ENCODE data around the gene LMF1. TPM values are rescaled to one million over a fixed set of nuclear protein-coding genes. Genes with fewer than 3 reads are reported as not detected.

Gene LMF1
- total RNA-seq, 1 experiment from 2014 or later, result 13.5 TPM

GRCh38 chr16:830871-831570 is 139.8 kb downstream of the LMF1 start:
- Histone ChIP-seq H2AFZ (ENCODE audit: low read length) (no peak overlapping the region), H3K27ac (ENCODE audit: low read length) (no peak overlapping the region), H3K4me2 (ENCODE audit: low read length) (no peak overlapping the region), H3F3A (ENCODE audit: low read length, unreplicated experiment) (no peaks in the 10 kb centered on the region), H3K9ac (ENCODE audit: low read length) (no peak overlapping the region), H3K9me2 (replicated peaks; ENCODE audit: low read length) (no peaks in the 10 kb centered on the region), H3K27me3 (ENCODE audit: low read length) (no peaks in the 10 kb centered on the region), H3K4me1 (ENCODE audit: insufficient read depth, low read length) (no peaks in the 10 kb centered on the region), H3K36me3 (ENCODE audit: low read depth, low read length) (no peaks in the 10 kb centered on the region), H3K4me3 (ENCODE audit: low read length) (no peak overlapping the region), H3K9me3 (ENCODE audit: low read length) (no peaks in the 10 kb centered on the region), H3K79me2 (ENCODE audit: low read length) (no peaks in the 10 kb centered on the region), H4K20me1 (ENCODE audit: low read length) (no peaks in the 10 kb centered on the region)
- TF ChIP-seq CTCF (conservative IDR thresholded peaks at IDR 0.05; ENCODE audit: low read depth, low read length), result no peak
- TF ChIP-seq EZH2phosphoT487 (IDR thresholded peaks at IDR 0.05; ENCODE audit: borderline replicate concordance, low read length), result no peak
- TF ChIP-seq EZH2 (IDR thresholded peaks at IDR 0.05; ENCODE audit: low read length, unreplicated experiment), result no peak
- POLR2A ChIA-PET (ENCODE audit: unreplicated experiment), result no interaction called here
- CTCF ChIA-PET, result no interaction called here
- no TSS peak for BruUV-seq (replicated peaks)
- intact Hi-C loops (cut with micrococcal nuclease), result no loop called here
- ATAC-seq, result no peak
- DNase-seq, result no peak

GRCh38 chr16:830107-830870 is 140.5 kb downstream of the LMF1 start:
- Histone ChIP-seq H3F3A (ENCODE audit: low read length, unreplicated experiment) (no peaks in the 10 kb centered on the region), H3K79me2 (ENCODE audit: low read length) (no peaks in the 10 kb centered on the region), H3K4me3 (ENCODE audit: low read length) (no peak overlapping the region), H3K9me2 (replicated peaks; ENCODE audit: low read length) (no peaks in the 10 kb centered on the region), H3K27me3 (ENCODE audit: low read length) (no peaks in the 10 kb centered on the region), H3K4me1 (ENCODE audit: insufficient read depth, low read length) (no peaks in the 10 kb centered on the region), H3K9me3 (ENCODE audit: low read length) (no peaks in the 10 kb centered on the region), H4K20me1 (ENCODE audit: low read length) (no peaks in the 10 kb centered on the region), H3K9ac (ENCODE audit: low read length) (no peak overlapping the region), H2AFZ (ENCODE audit: low read length) (no peak overlapping the region), H3K36me3 (ENCODE audit: low read depth, low read length) (no peaks in the 10 kb centered on the region), H3K4me2 (ENCODE audit: low read length) (no peak overlapping the region), H3K27ac (ENCODE audit: low read length) (no peak overlapping the region)
- intact Hi-C loops (cut with micrococcal nuclease), result no loop called here
- no TSS peak for BruUV-seq (replicated peaks)
- CTCF ChIA-PET, result no interaction called here
- no peak for ATAC-seq
- POLR2A ChIA-PET (ENCODE audit: unreplicated experiment), result no interaction called here
- no peak for TF ChIP-seq CTCF (conservative IDR thresholded peaks at IDR 0.05; ENCODE audit: low read depth, low read length)
- no peak for TF ChIP-seq EZH2 (IDR thresholded peaks at IDR 0.05; ENCODE audit: low read length, unreplicated experiment)
- TF ChIP-seq EZH2phosphoT487 (IDR thresholded peaks at IDR 0.05; ENCODE audit: borderline replicate concordance, low read length), result no peak
- no peak for DNase-seq

- Histone ChIP-seq H3K4me3 (ENCODE audit: low read length) (no peak overlapping the region), H4K20me1 (ENCODE audit: low read length) (no peaks in the 10 kb centered on the region), H3K9me3 (ENCODE audit: low read length) (no peaks in the 10 kb centered on the region), H3K27me3 (ENCODE audit: low read length) (no peaks in the 10 kb centered on the region), H3K9ac (ENCODE audit: low read length) (no peak overlapping the region), H3K9me2 (replicated peaks; ENCODE audit: low read length) (no peaks in the 10 kb centered on the region), H3K27ac (ENCODE audit: low read length) (no peak overlapping the region), H3K36me3 (ENCODE audit: low read depth, low read length) (no peaks in the 10 kb centered on the region), H3F3A (ENCODE audit: low read length, unreplicated experiment) (no peaks in the 10 kb centered on the region), H3K4me2 (ENCODE audit: low read length) (no peak overlapping the region), H3K79me2 (ENCODE audit: low read length) (no peaks in the 10 kb centered on the region), H3K4me1 (ENCODE audit: insufficient read depth, low read length) (no peaks in the 10 kb centered on the region), H2AFZ (ENCODE audit: low read length) (no peak overlapping the region)
- no peak for TF ChIP-seq EZH2 (IDR thresholded peaks at IDR 0.05; ENCODE audit: low read length, unreplicated experiment)
- no peak for DNase-seq
- no peak for ATAC-seq
- CTCF ChIA-PET, result no interaction called here
- POLR2A ChIA-PET (ENCODE audit: unreplicated experiment), result no interaction called here
- intact Hi-C loops (cut with micrococcal nuclease), result no loop called here
- BruUV-seq (replicated peaks), result no TSS peak
These were observed 141.9 kb downstream of the LMF1 start for GRCh38 chr16:828891-829290.
